Naive B cell (primary cell): Measurements from ENCODE around the gene CHRNA4. TPM values are rescaled to one million over a fixed set of nuclear protein-coding genes. Genes with fewer than 3 reads are reported as not detected.

Experiments used
- ATAC-seq, 2 donors: fragments of 150-1000 bp; cut with Tn5 transposase; 2 replicates each; pipeline ENCODE4 v1.10.0; 2021; ENCODE audit warnings: low read depth in 2 of 2, mild to moderate bottlenecking in 2 of 2, moderate library complexity in 2 of 2
- DNase-seq: peaks from one replicate; pipeline ENCODE4 v3.0.0; 2022
- H3K27ac Mint-ChIP-seq, 6 donors: one replicate each; pipeline ENCODE4 v1.8.0; 2020 to 2022; ENCODE audit warnings: mild to moderate bottlenecking in 6 of 6, mixed read lengths in 6 of 6, moderate library complexity in 5 of 6, inconsistent platforms in 2 of 6
- H3K27me3 Mint-ChIP-seq, 3 donors: one replicate each; pipeline ENCODE4 v1.8.0; 2021 to 2022; ENCODE audit warnings: mixed read lengths in 3 of 3, mild to moderate bottlenecking in 1 of 3
- H3K36me3 Mint-ChIP-seq, 2 donors: one replicate each; pipeline ENCODE4 v1.8.0; 2020 to 2022; ENCODE audit warnings: mixed read lengths in 2 of 2, inconsistent platforms in 1 of 2, mild to moderate bottlenecking in 1 of 2
- H3K4me1 Mint-ChIP-seq, 3 donors: one replicate each; pipeline ENCODE4 v1.8.0; 2020 to 2022; ENCODE audit warnings: mixed read lengths in 3 of 3, inconsistent platforms in 1 of 3, mild to moderate bottlenecking in 1 of 3, moderate library complexity in 1 of 3
- H3K4me3 Mint-ChIP-seq, 8 donors: one replicate each; pipeline ENCODE4 v1.8.0; 2020 to 2022; ENCODE audit warnings: mild to moderate bottlenecking in 8 of 8, mixed read lengths in 8 of 8, moderate library complexity in 8 of 8, inconsistent platforms in 2 of 8
- H3K9me3 Mint-ChIP-seq, 7 donors: one replicate each; pipeline ENCODE4 v1.8.0; 2020 to 2022; ENCODE audit warnings: mixed read lengths in 7 of 7, mild to moderate bottlenecking in 5 of 7, inconsistent platforms in 2 of 7, moderate library complexity in 1 of 7
- polyA plus RNA-seq, 6 donors: library from polyadenylated mRNA; unstranded; fragments of 300-500 nt; fragmentation: Illumina TruSeq; gene quantifications; one replicate each; pipeline ENCODE4 v1.2.3, GENCODE V29; 2021; ENCODE audit warnings: low read depth in 6 of 6

Gene CHRNA4
- polyA plus RNA-seq, 6 donors from 2014 or later: not detected

DNA sequence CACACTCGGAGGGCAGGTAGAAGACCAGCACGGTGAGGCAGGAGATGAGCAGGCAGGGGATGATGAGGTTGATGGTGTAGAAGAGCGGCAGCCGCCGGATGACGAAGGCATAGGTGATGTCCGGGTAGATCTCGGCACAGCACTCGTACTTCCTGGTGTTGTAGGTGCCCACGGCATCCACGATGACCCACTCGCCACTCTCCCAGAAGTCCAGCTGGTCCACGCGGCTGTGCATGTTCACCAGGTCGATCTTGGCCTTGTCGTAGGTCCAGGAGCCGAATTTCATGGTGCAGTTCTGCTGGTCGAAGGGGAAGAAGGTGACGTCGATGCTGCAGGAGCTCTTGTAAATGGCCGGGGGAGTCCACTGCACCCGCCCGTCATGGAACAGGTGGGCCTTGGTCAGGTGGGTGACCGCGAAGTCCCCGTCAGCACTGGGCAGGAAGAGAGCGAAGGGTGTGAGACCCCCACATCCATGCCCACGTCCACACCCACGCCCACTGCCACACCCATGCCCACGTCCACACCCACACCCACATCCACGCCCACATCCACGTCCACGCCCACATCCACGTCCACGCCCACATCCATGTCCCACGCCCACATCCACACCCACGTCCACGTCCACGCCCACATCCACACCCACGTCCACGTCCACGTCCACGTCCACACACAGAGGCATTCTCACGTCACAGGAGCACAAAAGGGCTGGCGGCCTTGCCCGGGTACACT, 10.4 kb downstream of the CHRNA4 start:
- DNase-seq (no peak), ATAC-seq (no peak)
- Mint-ChIP-seq H3K36me3 (no peaks in the 10 kb centered on the region), H3K27me3 (no peaks in the 10 kb centered on the region), H3K4me1 (peaks cover 0 to 5% (median 0%) of the 10 kb centered on the region in 3 donors), H3K27ac (peak overlapping the region in 1 of 6 donors; percentile 92), H3K9me3 (peaks cover 0 to 6% (median 0%) of the 10 kb centered on the region in 7 donors), H3K4me3 (no peak overlapping the region)

DNA sequence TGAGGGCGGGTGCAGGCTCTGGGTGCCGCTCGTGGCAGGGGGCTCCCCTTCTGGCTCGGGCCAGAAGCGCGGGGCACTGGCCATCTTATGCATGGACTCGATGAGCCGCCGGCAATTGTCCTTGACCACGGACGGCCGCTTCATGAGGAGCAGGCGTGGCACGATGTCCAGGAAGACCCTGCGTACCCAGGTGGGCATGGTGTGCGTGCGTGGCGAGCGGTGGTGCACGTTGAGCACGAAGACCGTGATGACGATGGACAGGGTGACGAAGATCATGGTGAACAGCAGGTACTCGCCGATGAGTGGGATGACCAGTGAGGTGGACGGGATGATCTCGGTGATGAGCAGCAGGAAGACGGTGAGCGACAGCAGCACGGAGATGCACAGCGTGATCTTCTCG, 11.0 kb downstream of the CHRNA4 start:
- no peak overlapping the region for H3K4me3 Mint-ChIP-seq
- H3K4me1 Mint-ChIP-seq: peaks cover 0 to 5% (median 0%) of the 10 kb centered on the region in 3 donors
- H3K9me3 Mint-ChIP-seq: peaks cover 0 to 6% (median 0%) of the 10 kb centered on the region in 7 donors
- H3K36me3 Mint-ChIP-seq: no peaks in the 10 kb centered on the region
- DNase-seq (no peak), ATAC-seq (no peak)
- no peaks in the 10 kb centered on the region for H3K27me3 Mint-ChIP-seq
- peak overlapping the region in 1 of 6 donors; percentile 92 for H3K27ac Mint-ChIP-seq

- Mint-ChIP-seq H3K9me3 (peaks cover 0 to 6% (median 0%) of the 10 kb centered on the region in 7 donors), H3K4me3 (no peak overlapping the region), H3K27me3 (no peaks in the 10 kb centered on the region), H3K36me3 (no peaks in the 10 kb centered on the region), H3K4me1 (peaks cover 0 to 5% (median 0%) of the 10 kb centered on the region in 3 donors), H3K27ac (no peak overlapping the region)
- ATAC-seq (no peak), DNase-seq (no peak)
Observed at GRCh38 chr20:63349516-63349895, 11.6 kb downstream of the CHRNA4 start.

DNA sequence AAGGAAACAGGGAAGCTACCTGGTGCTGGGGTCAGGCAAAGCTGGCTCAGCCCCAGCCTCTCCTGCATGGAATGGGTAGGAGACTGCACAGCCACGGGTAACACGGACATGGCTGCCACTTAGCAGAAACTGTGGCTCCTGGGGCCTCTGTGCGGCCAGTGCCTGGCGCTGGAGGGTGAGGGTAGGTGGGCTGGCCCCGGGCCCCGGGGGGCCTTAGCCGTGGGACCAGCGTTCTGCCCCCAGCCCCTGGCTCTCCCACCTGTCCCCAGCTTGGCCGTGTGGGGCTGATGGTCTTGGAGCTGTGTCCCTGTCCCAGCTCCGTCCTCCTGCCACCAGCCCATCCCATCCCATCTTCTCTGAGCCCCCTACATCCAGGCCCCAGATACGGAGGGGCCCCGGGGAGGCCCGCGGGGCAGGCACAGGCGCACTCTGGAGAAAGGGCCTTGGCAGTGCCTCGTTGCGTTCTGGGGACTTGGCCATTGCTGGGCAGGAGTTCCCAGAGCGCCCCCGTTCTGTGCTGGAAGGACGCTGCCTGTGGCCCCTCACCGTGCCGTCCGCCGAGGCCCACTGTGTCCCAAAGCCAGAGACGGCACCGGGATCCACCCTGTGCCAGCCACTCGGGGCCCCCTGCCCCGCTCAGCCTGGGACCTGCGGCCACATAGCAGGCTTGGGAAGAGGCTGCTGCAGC, 12.2 kb downstream of the CHRNA4 start:
- ATAC-seq (no peak), DNase-seq (no peak)
- H3K9me3 Mint-ChIP-seq: peaks cover 0 to 6% (median 0%) of the 10 kb centered on the region in 7 donors
- no peaks in the 10 kb centered on the region for H3K36me3 Mint-ChIP-seq
- no peak overlapping the region for H3K27ac Mint-ChIP-seq
- H3K4me3 Mint-ChIP-seq: no peak overlapping the region
- H3K4me1 Mint-ChIP-seq: peaks cover 0 to 5% (median 0%) of the 10 kb centered on the region in 3 donors
- no peaks in the 10 kb centered on the region for H3K27me3 Mint-ChIP-seq

GRCh38 chr20:63347950-63348827, 13.0 kb downstream of the CHRNA4 start:
- DNase-seq (no peak), ATAC-seq (no peak)
- Mint-ChIP-seq H3K4me1 (peaks cover 0 to 5% (median 0%) of the 10 kb centered on the region in 3 donors), H3K27me3 (no peaks in the 10 kb centered on the region), H3K4me3 (no peak overlapping the region), H3K27ac (no peak overlapping the region), H3K36me3 (no peaks in the 10 kb centered on the region), H3K9me3 (peaks cover 0 to 6% (median 0%) of the 10 kb centered on the region in 7 donors)

DNA sequence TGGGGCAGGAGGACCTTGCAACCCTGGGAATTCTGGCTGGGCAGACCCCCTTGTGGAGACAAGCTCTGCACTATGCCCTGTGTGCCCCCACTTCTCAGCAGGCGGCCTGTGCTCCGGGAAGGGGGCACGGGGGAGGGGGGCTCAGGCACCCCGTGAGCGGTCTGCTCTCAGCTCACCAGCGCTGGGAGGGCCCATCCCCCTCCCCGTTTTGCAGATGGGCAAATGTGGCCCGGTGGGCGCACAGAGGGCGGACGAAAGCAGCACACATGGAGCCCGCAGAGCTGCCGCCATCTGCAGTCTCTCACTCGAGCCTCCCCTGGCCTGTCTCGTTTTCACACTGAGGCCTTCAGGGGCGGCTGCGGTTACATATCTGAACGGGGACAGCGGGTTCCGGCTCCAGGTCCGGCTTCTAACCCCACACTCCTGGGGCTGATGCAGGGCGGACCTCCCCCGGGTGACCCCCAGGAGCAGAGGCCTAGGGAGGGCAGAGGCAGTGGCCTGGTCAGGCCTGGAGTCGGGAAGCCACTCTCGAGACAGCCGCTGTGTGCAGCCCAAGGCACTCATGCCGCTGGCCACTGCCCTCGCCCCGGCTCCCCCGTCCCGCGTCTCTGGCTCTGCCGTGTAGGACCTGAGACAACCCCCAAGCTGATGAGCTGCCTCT, 13.9 kb downstream of the CHRNA4 start:
- H3K4me1 Mint-ChIP-seq: peaks cover 0 to 5% (median 0%) of the 10 kb centered on the region in 3 donors
- H3K27ac Mint-ChIP-seq: no peak overlapping the region
- peaks cover 2 to 4% (median 2%) of the 10 kb centered on the region in 3 donors for H3K27me3 Mint-ChIP-seq
- peaks cover 0 to 6% (median 0%) of the 10 kb centered on the region in 7 donors for H3K9me3 Mint-ChIP-seq
- H3K36me3 Mint-ChIP-seq: no peaks in the 10 kb centered on the region
- H3K4me3 Mint-ChIP-seq: no peak overlapping the region
- no peak for DNase-seq
- ATAC-seq: no peak

DNA sequence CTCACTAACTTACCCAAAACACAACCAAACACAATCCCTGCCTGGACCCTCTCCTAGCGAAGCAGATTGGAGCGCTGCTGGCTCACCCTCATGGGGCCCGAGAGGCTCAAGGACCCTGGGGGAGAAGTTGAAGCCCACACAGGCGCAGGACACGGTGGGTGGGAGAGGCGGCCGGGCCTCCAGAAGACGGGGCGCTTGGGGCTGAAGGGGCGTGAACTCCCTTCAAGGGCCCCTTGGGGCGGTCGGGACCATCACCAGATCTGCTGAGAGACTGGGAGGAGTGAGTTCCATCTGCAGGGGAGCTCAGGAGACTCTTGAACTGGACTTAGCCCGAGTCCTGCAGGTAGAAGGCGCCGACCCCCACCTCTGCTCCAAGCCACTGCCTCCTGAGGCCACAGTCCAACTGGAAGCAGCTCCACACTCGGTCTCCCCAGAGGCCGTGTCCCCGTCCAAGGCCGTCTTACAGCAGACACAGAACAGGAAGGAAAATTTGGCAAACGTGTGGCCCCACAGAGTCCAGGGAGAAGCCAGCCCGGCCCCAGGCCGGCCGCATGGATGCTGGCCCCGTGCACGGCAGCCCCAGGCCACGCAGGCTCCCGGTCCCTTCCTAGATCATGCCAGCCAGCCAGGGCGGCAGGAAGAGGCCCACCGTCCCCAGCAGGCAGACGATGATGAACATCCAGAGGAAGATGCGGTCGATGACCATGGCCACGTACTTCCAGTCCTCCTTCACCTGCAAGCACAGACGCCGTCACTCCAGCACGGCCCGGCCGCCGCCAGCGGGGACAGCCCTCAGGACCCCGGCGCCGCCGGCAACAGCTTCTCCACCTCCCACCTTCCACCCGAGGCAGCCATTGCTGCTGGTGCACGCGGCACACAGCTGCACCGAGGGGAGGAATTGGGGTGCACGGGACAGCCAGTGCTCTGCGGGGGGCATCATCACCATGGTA, 14.7 kb downstream of the CHRNA4 start:
- H3K4me1 Mint-ChIP-seq: peaks cover 0 to 5% (median 0%) of the 10 kb centered on the region in 3 donors
- H3K9me3 Mint-ChIP-seq: peaks cover 0 to 6% (median 0%) of the 10 kb centered on the region in 7 donors
- H3K4me3 Mint-ChIP-seq: no peak overlapping the region

DNA sequence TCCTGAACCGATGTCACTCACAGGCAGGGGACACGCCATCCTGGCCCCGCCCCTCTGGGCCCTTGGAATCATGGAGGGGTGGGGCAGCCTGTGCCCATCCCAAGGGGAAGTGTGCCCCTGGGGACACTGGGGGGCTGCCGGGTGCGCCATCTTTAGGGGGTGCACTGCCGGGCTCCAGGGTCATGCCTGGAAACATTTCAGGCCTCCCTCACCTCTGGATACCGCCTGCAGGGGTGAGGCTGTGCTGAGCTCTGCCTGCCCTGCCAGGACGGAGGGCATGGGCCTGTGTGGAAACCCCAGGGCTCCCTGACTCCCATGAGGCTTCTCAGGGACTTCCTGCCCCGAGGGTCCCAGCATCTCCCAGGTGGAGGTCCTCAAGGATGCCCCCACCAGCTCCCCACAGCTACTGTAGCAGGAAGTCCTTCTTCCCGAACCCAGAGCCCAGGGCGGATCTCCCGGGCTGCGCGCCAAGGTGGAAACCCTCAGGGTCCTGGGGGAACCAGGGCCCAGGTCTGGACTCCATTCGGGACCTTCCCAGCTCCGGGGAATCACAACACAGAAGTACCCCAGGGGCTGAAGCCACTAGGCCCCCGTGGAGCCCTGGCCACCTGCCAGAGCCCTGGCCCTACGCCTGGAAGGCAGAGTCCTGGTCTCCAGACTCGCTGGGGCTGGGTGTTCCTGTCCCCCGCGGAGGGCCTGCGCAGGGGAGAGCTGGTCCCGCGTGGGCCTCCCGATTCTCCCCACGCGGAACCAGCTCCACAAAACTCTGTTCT, 15.6 kb downstream of the CHRNA4 start:
- Mint-ChIP-seq H3K9me3 (peaks cover 0 to 4% (median 0%) of the 10 kb centered on the region in 7 donors), H3K4me3 (no peak overlapping the region), H3K27me3 (peaks cover 10 to 19% (median 15%) of the 10 kb centered on the region in 3 donors), H3K36me3 (no peaks in the 10 kb centered on the region), H3K4me1 (peaks cover 0 to 4% (median 0%) of the 10 kb centered on the region in 3 donors), H3K27ac (no peak overlapping the region)
- DNase-seq: no peak
- ATAC-seq: no peak

More for the DNA sequence above, 14.7 kb downstream of the CHRNA4 start:
- no peak for DNase-seq
- Mint-ChIP-seq H3K36me3 (no peaks in the 10 kb centered on the region), H3K27ac (no peak overlapping the region), H3K27me3 (peaks cover 7 to 10% (median 9%) of the 10 kb centered on the region in 3 donors)
- ATAC-seq: no peak

- Mint-ChIP-seq H3K27ac (no peak overlapping the region), H3K9me3 (no peaks in the 10 kb centered on the region), H3K4me3 (no peak overlapping the region), H3K27me3 (peaks cover 10 to 19% (median 15%) of the 10 kb centered on the region in 3 donors), H3K4me1 (no peaks in the 10 kb centered on the region), H3K36me3 (no peaks in the 10 kb centered on the region)
- ATAC-seq (no peak), DNase-seq (no peak)
Observed at GRCh38 chr20:63344616-63345327, 16.4 kb downstream of the CHRNA4 start.

- no peaks in the 10 kb centered on the region for H3K9me3 Mint-ChIP-seq
- no peaks in the 10 kb centered on the region for H3K36me3 Mint-ChIP-seq
- ATAC-seq (no peak), DNase-seq (no peak)
- H3K27me3 Mint-ChIP-seq: peaks cover 14 to 21% (median 18%) of the 10 kb centered on the region in 3 donors
- no peak overlapping the region for H3K4me3 Mint-ChIP-seq
- no peaks in the 10 kb centered on the region for H3K4me1 Mint-ChIP-seq
- H3K27ac Mint-ChIP-seq: no peak overlapping the region
Observed at GRCh38 chr20:63343460-63344445, 17.4 kb downstream of the CHRNA4 start.
